ENCODE results near the gene B3GALNT2.

B3GALNT2 gene

GRCh38 chr1:235450886-235451483, 53.3 kb downstream of the B3GALNT2 start:
- DNase-seq: no peak

GRCh38 chr1:235450433-235450832, 53.8 kb downstream of the B3GALNT2 start:
- DNase-seq: no peak

- no peak for DNase-seq
These were observed 55.6 kb downstream of the B3GALNT2 start for GRCh38 chr1:235448616-235449015.

GRCh38 chr1:235442788-235443429, 61.3 kb downstream of the B3GALNT2 start:
- DNase-seq: no peak

- DNase-seq: no peak
These were observed 63.0 kb downstream of the B3GALNT2 start for GRCh38 chr1:235441159-235441685.

- DNase-seq: no peak
These were observed 70.3 kb downstream of the B3GALNT2 start for GRCh38 chr1:235434001-235434400.

- DNase-seq: no peak
These were observed 73.3 kb downstream of the B3GALNT2 start for GRCh38 chr1:235430991-235431390.

GRCh38 chr1:235429143-235429542, 75.1 kb downstream of the B3GALNT2 start:
- no peak for DNase-seq

- DNase-seq: no peak
These were observed 76.8 kb downstream of the B3GALNT2 start for GRCh38 chr1:235427447-235427846.

- no peak for DNase-seq
These were observed 77.6 kb downstream of the B3GALNT2 start for GRCh38 chr1:235426680-235427079.

GRCh38 chr1:235426143-235426542, 78.1 kb downstream of the B3GALNT2 start:
- no peak for DNase-seq

GRCh38 chr1:235425357-235425756, 78.9 kb downstream of the B3GALNT2 start:
- no peak for DNase-seq

- DNase-seq: no peak
These were observed 80.2 kb downstream of the B3GALNT2 start for GRCh38 chr1:235424092-235424491.

GRCh38 chr1:235423214-235423652, 81.0 kb downstream of the B3GALNT2 start:
- DNase-seq: no peak

GRCh38 chr1:235421751-235422150, 82.5 kb downstream of the B3GALNT2 start:
- DNase-seq: peak in 1 of 2 experiments; percentile 8

- DNase-seq: peak in 1 of 2 experiments; percentile 73
These were observed 87.1 kb downstream of the B3GALNT2 start for GRCh38 chr1:235417086-235417697.

- no peak for DNase-seq
These were observed 87.6 kb downstream of the B3GALNT2 start for GRCh38 chr1:235416662-235417049.

- DNase-seq: no peak
These were observed 89.0 kb downstream of the B3GALNT2 start for GRCh38 chr1:235415008-235415904.

GRCh38 chr1:235411489-235412486, 92.5 kb downstream of the B3GALNT2 start:
- DNase-seq: no peak

- no peak for DNase-seq
These were observed 93.8 kb downstream of the B3GALNT2 start for GRCh38 chr1:235410467-235410866.

GRCh38 chr1:235409042-235409820, 95.0 kb downstream of the B3GALNT2 start:
- DNase-seq: no peak

Data from cerebellar nuclear complex (tissue), 1 donor.